ENCODE data around the gene ZNF730. TPM values are rescaled to one million over a fixed set of nuclear protein-coding genes. Genes with fewer than 3 reads are reported as not detected.
"Not testable (repeated sequence)": the region's sequence is repeated elsewhere in the genome, so short reads cannot be mapped to it uniquely, and the experiment has no call there.

Gene ZNF730
- 0.22 TPM for total RNA-seq
- long read RNA-seq, result 0 reads

DNA sequence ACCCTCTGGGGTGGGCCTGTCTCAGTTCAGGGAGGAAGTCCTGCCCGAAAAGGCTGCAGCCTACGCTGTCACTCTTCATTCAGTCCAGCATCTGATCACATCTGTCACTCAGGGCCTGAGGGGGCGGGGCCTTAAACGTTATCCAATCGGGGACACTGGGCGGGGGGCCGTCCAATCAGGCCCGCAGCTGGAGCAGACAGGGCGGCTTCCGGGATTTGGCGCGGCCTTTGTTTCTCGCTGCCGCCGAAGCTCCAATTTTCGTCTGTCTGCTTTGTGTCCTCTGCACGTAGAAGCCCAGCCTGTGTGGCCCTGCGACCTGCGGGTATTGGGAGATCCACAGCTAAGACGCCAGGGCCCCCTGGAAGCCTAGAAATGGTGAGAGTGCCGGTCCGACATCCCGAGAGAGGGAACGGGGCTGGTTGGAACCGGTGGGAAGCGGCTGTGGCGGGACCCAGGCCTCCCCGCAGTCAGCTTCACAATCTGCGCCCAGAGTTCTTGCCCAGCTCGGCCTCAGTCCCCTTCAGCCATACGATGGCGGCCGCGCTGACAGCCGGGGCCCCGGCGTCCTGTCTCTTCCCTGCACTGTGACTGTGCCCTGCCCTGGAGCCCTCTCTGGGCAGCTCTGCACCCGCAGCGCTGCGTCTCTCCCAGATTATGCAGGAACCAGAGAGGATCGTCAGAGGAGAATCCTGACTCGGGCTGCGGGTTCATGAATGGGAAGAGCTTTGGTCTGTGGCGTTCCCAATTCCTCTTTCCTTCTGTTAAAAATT, at the start of gene ZNF730:
ZNF730 (plus strand) TSS at position 224 of the 770 bp plus-strand sequence; CDS start at position 373, 149 bp downstream.
- DNase-seq (ENCODE audit: low spot score), result no peak

DNA sequence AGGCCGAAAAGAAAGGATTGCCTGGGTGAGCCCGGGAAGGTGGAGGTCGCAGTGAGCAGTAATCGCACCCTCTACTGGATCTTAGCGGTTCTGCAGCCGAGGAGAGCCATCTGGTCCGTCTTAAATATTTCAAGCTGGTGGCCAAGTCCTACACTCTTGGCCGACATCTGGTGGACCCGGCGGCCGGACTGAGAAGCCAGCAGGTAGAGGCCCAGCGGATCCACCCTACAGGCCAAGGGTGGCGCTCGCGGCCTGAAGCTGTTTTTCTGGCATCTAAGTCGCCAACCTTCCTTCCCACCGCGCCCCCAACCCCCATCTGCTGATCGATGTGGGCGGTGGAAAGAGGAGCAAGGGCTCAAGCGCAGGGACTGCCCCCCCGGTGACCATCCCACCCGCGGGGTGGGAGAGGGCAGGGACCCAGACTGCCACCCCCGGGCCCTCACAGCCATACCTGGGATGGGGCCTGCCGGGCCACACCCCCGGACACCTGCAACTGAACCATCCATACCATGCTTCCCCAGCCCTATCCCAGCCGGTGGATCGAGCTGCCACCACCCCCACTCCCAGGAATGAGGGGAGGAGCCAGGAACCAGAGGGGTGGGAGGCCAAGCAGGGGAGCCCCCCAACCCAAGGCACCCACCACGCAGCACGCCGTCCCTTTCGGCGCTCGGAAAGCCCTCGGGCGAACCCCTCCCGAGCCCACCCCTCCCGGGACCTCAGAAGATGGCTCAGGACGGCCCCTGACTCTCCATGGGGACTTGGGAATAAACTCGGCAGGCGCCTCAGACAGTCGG, 46.3 kb upstream of the ZNF730 start:
- no peak for DNase-seq (ENCODE audit: low spot score)

DNA sequence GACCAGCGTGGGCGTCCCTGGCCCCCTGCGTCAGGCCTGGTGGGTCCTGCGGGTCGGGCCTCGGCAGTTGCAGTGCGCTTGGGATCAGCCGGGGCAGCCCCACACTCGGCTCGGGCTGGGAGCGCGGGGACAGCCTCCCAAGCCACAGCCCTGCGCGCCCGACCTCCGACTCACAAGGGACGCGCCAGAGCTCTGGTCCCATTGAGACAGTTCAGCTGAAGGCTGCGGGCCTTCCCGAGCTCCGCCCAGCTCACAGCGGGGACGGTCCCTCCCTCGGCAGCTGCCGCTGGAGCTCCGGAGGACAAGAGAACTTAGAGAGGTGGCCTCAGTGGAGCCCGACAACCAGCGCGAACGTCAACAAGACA, 45.7 kb upstream of the ZNF730 start:
- no peak for DNase-seq (ENCODE audit: low spot score)

DNA sequence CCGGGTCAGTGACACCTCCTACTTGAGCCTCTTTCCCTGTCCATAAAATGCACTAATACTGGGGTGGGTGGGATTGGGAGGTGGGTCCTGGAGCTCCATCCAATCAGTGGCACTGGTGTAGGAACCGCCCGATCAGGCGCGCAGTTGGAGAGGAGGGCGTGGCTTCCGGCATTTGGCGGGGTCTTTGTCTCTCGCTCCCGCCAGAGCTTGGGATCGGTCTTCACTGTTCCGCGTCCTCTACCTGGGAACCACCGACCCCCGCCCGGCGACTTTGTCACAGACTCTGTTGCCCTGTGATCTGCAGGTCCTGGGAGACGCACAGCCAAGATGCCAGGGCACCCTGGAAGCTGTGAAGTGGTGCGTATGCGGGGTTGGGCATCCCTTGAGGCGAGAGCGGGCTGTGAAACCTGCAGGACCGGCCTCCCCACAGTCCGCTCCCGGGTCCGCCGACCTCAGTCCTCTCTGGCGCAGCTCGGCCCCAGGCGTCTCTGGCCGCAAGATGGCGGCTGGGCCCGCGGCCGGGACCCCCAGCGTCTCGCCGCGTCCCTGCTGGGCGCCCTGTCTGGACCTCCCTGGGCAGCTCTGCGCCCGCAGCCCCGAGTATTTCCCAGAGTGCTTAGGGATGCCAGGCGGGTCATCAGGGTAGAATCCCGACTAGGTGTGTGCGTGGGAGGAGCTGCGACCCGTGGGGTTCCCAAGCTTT, 41.6 kb upstream of the ZNF730 start:
- no peak for DNase-seq (ENCODE audit: low spot score)

DNA sequence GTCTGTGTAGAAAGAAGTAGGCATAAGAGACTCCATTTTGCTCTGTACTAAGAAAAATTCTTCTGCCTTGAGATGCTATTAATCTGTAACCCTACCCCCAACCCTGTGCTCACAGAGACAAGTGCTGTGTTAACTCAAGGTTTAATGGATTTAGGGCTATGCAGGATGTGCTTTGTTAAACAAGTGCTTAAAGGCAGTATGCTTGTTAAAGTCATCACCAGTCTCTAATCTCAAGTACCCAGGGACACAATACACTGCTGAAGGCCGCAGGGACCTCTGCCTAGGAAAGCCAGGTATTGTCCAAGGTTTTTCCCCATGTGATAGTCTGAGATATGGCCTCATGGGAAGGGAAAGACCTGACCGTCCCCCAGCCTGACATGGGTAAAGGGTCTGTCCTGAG, 39.0 kb upstream of the ZNF730 start:
- DNase-seq (ENCODE audit: low spot score), result not testable (repeated sequence)

DNA sequence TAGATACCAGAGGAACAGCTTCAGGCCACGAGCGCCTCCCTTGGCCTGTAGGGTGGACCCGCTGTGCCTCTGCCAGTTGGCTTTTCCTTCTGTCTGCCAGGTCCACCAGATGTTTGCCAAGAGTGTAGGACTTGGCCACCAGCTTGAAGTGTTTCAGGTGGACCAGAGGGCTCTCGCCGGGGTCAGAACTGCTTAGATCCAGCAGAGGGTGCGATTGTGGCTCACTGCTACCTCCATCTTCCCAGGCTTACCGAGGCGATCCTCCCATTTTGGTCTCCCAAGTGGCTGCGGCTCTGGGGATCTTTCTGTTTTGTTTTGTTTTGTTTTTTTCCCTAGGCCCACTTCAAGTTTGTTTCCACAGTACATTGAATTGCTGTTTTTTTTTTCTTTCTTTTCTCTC, 23.0 kb upstream of the ZNF730 start:
- DNase-seq (ENCODE audit: low spot score), result no peak

DNA sequence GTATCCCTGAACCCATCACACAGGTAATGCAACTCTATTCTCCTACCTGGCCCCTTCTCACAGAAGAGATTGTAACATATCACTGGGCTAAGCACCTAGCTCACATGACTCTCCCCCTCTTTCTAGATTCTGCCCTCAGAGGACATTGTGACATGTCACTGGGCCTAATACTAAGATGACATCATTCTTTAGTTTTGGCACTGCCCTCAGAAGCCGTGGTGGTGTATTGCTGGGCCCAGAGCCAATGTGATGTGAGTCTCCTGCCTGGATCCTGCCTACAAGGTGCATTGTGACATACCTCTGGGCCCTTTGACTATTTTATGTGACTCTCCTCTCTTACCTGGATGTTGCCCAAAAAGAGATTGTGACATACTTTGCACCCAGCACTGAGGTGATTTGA, 21.4 kb upstream of the ZNF730 start:
- DNase-seq (ENCODE audit: low spot score), result no peak

DNA sequence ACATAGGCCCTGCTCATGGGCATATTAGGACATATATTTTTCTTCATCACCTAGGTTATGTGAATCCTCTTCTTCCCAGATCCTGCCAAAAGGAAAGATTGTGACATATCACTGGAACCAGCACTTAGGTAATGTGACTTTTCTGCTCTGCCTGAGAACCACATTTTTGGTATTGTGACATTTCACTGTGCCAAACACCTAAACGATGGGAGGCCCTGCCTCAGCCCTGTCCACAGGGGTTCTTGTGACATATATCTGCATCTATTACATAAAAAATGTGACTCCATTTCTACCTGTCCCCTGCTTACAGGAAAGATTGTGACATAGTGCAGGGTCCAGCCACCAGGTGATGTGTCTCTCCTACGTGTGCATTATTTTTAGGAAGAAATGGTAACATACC, 18.5 kb upstream of the ZNF730 start:
- DNase-seq (ENCODE audit: low spot score), result no peak

DNA sequence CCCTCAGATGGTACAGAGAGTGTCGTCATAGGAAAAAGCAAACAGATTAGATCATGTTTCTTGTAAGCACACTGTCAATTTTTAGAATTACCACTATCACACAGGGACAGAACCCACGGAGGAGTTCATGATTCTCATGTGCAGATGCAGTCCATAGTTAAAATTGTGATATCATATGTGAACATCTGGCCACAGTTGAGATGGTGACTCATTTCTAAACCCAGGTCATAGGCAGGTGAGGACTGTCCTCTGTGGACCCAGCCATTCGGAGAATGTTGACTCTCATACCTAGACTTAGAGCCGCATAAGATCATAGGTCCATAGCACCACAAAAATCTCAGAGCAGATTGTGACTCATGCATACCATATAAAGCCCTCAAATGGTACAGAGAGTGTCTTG, 17.8 kb upstream of the ZNF730 start:
- DNase-seq (ENCODE audit: low spot score), result no peak

DNA sequence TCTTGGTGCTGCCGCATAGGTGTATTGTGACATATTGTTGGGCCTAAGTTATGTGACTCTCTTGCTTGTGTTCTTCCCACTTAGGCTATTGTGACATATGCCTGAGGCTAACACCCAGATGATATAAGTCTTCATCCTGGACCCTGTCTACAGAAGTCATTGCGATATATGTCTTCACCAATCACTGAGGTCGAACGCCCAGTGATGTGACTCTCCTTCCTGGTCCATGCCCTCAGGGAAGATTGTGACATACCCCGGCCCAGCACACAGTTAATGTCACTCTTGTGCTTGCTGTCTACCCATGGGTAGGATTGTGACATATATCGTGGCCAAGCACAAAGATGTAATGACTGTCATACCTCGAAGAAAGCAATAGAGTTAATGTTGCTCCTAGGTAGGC, 16.9 kb upstream of the ZNF730 start:
- no peak for DNase-seq (ENCODE audit: low spot score)

DNA sequence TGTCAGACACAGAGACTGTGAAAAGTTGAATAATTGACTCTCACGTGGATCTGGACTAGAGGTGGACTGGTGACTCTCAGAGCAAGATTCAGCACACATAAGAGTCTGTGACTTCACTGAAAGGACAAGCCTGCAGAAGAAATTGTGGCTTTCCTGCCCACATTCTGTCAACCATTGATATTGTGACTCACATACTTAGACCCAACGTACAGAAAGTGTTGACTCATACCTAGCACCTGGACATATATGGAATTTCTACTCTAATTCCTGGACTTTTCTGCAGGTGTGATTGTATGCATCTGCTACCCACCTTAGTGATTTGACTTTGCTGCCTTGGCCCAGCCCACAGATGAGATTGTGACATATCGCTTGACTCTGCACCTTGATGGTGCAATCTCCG, 15.6 kb upstream of the ZNF730 start:
- DNase-seq (ENCODE audit: low spot score), result no peak

DNA sequence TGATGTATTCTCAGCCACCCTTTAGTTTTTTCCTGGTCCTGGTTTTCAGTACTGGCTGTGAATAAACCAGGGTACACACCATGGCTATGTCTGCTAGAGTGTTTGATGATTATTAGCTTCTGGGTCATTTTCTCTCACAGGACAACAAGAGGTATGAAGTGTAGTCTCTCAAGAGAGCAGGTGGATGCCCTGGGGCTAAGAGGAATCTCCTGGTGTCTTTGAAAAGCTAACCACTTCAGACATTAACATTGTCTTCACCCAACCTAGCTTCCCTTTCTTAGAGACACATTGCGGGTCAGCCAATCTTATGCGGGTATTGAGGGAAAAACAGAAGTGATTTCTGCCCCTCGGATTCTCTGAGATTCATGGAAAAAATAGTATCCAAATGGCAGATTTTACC, 1.6 kb downstream of the ZNF730 start:
- DNase-seq (ENCODE audit: low spot score), result no peak

DNA sequence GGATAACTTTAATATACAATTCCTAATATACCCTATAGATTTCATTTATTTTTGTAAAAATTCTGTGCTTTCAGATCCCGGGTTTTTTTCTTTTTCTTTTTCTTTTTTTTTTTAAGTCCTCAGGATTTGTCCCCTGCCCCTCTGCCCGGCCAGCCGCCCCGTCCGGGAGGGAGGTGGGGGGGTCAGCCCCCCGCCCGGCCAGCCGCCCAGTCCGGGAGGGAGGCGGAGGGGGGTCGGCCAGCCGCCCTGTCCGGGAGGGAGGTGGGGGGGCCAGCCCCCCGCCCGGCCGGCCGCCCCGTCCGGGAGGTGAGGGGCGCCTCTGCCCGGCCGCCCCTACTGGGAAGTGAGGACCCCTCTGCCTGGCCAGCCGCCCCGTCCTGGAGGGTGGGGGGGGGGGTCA, 17.4 kb downstream of the ZNF730 start:
- not testable (repeated sequence) for DNase-seq (ENCODE audit: low spot score)

DNA sequence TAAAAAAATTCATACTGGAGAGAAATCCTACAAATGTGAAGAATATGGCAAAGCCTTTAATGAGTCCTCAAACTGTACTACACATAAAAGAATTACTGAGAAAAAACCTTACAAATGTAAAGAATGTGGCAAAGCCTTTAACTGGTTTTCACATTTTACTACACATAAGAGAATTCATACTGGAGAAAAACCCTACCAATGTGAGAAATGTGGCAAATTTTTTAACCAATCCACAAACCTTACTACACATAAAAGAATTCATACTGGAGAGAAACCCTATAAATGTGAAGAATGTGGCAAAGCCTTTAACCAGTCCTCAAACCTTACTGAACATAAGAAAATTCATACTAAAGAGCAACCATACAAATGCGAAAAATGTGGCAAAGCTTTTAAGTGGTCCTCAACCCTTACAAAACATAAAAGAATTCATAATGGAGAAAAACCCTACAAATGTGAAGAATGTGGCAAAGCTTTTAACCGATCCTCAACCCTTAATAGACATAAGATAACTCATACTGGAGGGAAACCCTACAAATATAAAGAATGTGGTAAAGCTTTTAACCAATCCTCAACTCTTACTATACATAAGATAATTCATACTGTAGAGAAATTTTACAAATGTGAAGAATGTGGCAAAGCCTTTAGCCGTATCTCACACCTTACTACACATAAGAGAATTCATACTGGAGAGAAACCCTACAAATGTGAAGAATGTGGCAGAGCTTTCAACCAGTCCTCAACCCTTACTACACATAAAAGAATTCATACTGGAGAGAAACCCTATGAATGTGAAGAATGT, 29.0 kb downstream of the ZNF730 start:
- no peak for DNase-seq (ENCODE audit: low spot score)

DNA sequence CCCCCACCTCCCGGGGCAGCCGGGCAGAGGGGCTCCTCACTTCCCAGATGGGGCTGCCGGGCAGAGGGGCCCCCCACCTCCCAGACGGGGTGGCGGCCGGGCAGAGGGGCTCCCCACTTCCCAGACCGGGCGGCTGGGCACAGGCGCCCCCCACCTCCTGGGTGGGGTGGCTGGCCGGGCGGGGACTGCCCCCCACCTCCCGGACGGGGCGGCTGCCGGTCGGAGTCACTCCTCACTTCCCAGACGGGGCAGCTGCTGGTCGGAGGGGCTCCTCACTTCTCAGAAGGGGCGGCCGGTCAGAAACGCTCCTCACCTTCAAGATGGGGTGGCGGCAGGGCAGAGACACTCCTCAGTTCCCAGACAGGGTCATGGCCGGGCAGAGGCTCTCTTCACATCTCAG, 43.9 kb downstream of the ZNF730 start:
- no peak for DNase-seq (ENCODE audit: low spot score)

DNA sequence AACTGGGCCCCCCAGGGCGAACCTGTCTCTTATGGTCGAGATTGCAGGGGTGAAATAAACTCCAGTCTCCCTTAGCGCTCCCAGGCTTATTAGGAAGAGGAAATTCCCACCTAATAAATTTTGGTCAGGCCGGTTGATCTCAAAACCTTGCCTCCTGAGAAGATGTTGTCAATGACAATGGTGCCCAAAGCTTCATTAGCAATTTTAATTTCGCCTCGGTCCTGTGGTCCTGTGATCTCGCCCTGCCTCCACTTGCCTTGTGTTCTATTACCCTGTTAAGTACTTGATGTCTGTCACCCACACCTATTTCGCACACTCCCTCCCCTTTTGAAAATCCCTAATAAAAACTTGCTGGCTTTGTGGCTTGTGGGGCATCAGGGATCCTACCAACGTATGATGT, 51.5 kb downstream of the ZNF730 start:
- not testable (repeated sequence) for DNase-seq (ENCODE audit: low spot score)

DNA sequence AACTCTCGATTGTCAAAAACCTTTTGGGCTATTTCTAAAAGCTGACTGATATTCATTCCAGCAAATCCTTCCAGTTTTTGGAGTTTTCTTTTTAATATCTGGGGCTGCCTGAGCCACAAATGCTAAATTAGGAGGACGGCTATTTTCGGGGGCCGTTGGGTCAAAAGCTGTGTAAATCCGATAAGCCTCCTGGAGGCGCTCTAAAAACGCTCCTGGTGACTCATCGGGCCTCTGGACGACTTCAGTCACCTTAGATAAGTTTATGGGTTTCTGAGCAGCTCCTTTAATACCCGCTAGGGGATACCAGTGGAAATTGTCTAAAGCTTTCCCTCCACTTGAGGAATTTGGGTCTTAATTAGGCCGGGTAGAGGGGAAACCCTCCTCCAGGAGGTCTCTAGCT, 66.4 kb downstream of the ZNF730 start:
- no peak for DNase-seq (ENCODE audit: low spot score)

DNA sequence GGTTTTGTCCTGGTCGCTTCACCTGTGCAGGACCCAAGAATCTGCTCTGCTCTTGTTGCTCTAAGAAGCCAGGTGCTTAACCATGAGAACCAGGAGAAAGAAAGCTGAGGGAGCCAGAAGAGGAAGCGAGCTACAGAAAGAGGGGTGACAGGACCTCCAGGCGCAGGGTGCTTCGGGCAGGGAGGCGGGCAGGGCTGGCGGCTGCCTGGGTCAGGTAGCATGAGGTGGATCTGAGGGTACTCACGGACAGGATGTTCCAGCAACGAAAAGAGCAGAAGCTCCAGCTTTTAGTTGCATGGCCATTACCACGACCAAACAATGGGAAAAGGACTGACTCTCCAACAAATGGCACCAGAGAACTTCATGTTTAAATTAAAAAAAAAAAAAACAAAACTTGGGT, 73.5 kb downstream of the ZNF730 start:
- no peak for DNase-seq (ENCODE audit: low spot score)
